Measurements from ENCODE around the gene HS6ST3.

HS6ST3 gene

GRCh38 chr13:96178759-96179158 is 88.9 kb downstream of the HS6ST3 start:
- Histone ChIP-seq H3K36me3 (replicated peaks; ENCODE audit: low read depth, low read length) (no peaks in the 10 kb centered on the region), H3K4me1 (ENCODE audit: low read length) (no peaks in the 10 kb centered on the region), H3K27me3 (ENCODE audit: low read depth, low read length) (no peaks in the 10 kb centered on the region), H3K9me3 (ENCODE audit: insufficient read depth, low read length) (no peaks in the 10 kb centered on the region), H4K20me1 (ENCODE audit: insufficient read depth, low read length) (no peaks in the 10 kb centered on the region), H3K4me3 (ENCODE audit: low read length) (no peak overlapping the region), H3K27ac (ENCODE audit: low read length) (no peak overlapping the region), H3K79me2 (ENCODE audit: low read length) (no peaks in the 10 kb centered on the region), H3K9ac (ENCODE audit: low read length) (no peak overlapping the region), H2AFZ (ENCODE audit: low read depth, low read length) (no peak overlapping the region), H3K4me2 (ENCODE audit: low read length) (no peak overlapping the region)
- TF ChIP-seq CTCF (IDR thresholded peaks at IDR 0.05; ENCODE audit: low read depth, low read length): no peak

GRCh38 chr13:96179309-96179708 is 89.4 kb downstream of the HS6ST3 start:
- Histone ChIP-seq H4K20me1 (ENCODE audit: insufficient read depth, low read length) (no peaks in the 10 kb centered on the region), H2AFZ (ENCODE audit: low read depth, low read length) (no peak overlapping the region), H3K4me2 (ENCODE audit: low read length) (no peak overlapping the region), H3K27me3 (ENCODE audit: low read depth, low read length) (no peaks in the 10 kb centered on the region), H3K9me3 (ENCODE audit: insufficient read depth, low read length) (no peaks in the 10 kb centered on the region), H3K9ac (ENCODE audit: low read length) (no peak overlapping the region), H3K36me3 (replicated peaks; ENCODE audit: low read depth, low read length) (no peaks in the 10 kb centered on the region), H3K79me2 (ENCODE audit: low read length) (no peaks in the 10 kb centered on the region), H3K4me3 (ENCODE audit: low read length) (no peak overlapping the region), H3K4me1 (ENCODE audit: low read length) (no peaks in the 10 kb centered on the region), H3K27ac (ENCODE audit: low read length) (no peak overlapping the region)
- TF ChIP-seq EZH2phosphoT487 (IDR thresholded peaks at IDR 0.05; ENCODE audit: low read depth): no peak
- no peak for TF ChIP-seq CTCF (IDR thresholded peaks at IDR 0.05; ENCODE audit: low read depth, low read length)

- H3K27me3 ChIP-seq (ENCODE audit: low read depth, low read length): no peaks in the 10 kb centered on the region
Measured at GRCh38 chr13:96181911-96182310, 92.0 kb downstream of the HS6ST3 start.

GRCh38 chr13:96185818-96186217 is 95.9 kb downstream of the HS6ST3 start:
- Histone ChIP-seq H3K27me3 (ENCODE audit: low read depth, low read length) (no peaks in the 10 kb centered on the region), H4K20me1 (ENCODE audit: insufficient read depth, low read length) (no peaks in the 10 kb centered on the region), H3K36me3 (replicated peaks; ENCODE audit: low read depth, low read length) (no peaks in the 10 kb centered on the region), H3K4me2 (ENCODE audit: low read length) (no peak overlapping the region), H3K27ac (ENCODE audit: low read length) (no peak overlapping the region), H3K79me2 (ENCODE audit: low read length) (no peaks in the 10 kb centered on the region), H3K9me3 (ENCODE audit: insufficient read depth, low read length) (no peaks in the 10 kb centered on the region), H3K4me1 (ENCODE audit: low read length) (no peaks in the 10 kb centered on the region), H3K9ac (ENCODE audit: low read length) (no peak overlapping the region), H3K4me3 (ENCODE audit: low read length) (no peak overlapping the region), H2AFZ (ENCODE audit: low read depth, low read length) (no peak overlapping the region)
- TF ChIP-seq CTCF (IDR thresholded peaks at IDR 0.05; ENCODE audit: low read depth, low read length) (no peak), EZH2phosphoT487 (IDR thresholded peaks at IDR 0.05; ENCODE audit: low read depth) (no peak)

More at GRCh38 chr13:96181911-96182310, 92.0 kb downstream of the HS6ST3 start:
- Histone ChIP-seq H3K36me3 (replicated peaks; ENCODE audit: low read depth, low read length) (no peaks in the 10 kb centered on the region), H3K4me1 (ENCODE audit: low read length) (no peaks in the 10 kb centered on the region), H3K9ac (ENCODE audit: low read length) (no peak overlapping the region), H3K4me2 (ENCODE audit: low read length) (no peak overlapping the region), H4K20me1 (ENCODE audit: insufficient read depth, low read length) (no peaks in the 10 kb centered on the region), H3K79me2 (ENCODE audit: low read length) (no peaks in the 10 kb centered on the region), H2AFZ (ENCODE audit: low read depth, low read length) (no peak overlapping the region), H3K4me3 (ENCODE audit: low read length) (no peak overlapping the region), H3K9me3 (ENCODE audit: insufficient read depth, low read length) (no peaks in the 10 kb centered on the region), H3K27ac (ENCODE audit: low read length) (no peak overlapping the region)
- no peak for TF ChIP-seq CTCF (IDR thresholded peaks at IDR 0.05; ENCODE audit: low read depth, low read length)
- no peak for TF ChIP-seq EZH2phosphoT487 (IDR thresholded peaks at IDR 0.05; ENCODE audit: low read depth)

All from OCI-LY3 (cell line).